ENCODE measurements around the gene QPCT. TPM values are rescaled to one million over a fixed set of nuclear protein-coding genes. Genes with fewer than 3 reads are reported as not detected.
A peak's percentile ranks its signal among the peaks of the same experiment; 100 is the strongest.

QPCT gene
- total RNA-seq, 1 donor from 2014 or later = 0.45 TPM

DNA sequence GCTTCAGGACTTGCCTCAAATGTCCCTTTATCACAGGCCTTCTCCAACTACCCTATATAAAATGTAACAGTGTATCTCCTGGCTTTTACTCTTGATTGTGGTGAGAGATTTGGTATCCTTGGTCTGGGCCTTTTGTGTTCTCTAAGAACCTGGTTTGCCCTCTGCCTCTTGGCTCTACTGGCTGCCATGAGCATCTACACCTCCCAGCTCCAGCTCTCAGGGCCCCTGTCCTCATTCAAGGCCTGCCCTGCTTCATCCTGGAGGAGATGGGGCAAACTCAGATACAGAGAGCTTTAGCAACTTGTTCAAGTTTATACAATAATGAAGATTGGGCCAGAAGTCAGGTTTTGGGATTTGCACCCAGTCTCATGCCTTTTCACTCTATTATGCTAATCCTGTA is 45.0 kb downstream of the QPCT start:
- TF ChIP-seq, protein P1, sequence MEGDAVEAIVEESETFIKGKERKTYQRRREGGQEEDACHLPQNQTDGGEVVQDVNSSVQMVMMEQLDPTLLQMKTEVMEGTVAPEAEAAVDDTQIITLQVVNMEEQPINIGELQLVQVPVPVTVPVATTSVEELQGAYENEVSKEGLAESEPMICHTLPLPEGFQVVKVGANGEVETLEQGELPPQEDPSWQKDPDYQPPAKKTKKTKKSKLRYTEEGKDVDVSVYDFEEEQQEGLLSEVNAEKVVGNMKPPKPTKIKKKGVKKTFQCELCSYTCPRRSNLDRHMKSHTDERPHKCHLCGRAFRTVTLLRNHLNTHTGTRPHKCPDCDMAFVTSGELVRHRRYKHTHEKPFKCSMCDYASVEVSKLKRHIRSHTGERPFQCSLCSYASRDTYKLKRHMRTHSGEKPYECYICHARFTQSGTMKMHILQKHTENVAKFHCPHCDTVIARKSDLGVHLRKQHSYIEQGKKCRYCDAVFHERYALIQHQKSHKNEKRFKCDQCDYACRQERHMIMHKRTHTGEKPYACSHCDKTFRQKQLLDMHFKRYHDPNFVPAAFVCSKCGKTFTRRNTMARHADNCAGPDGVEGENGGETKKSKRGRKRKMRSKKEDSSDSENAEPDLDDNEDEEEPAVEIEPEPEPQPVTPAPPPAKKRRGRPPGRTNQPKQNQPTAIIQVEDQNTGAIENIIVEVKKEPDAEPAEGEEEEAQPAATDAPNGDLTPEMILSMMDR (IDR thresholded peaks at IDR 0.05; ENCODE audit: unreplicated experiment) = no peak
- Mint-ChIP-seq H3K4me3 (no peak overlapping the region), H3K27me3 (ENCODE audit: low read depth) (no peaks in the 10 kb centered on the region), H3K9me3 (peaks cover 6% of the 10 kb centered on the region), H3K4me1 (peaks cover 9% of the 10 kb centered on the region), H3K36me3 (no peaks in the 10 kb centered on the region), H3K27ac (no peak overlapping the region)
- no peak for DNase-seq (ENCODE audit: low spot score in 2 of 2, unreplicated experiment in 2 of 2)

DNA sequence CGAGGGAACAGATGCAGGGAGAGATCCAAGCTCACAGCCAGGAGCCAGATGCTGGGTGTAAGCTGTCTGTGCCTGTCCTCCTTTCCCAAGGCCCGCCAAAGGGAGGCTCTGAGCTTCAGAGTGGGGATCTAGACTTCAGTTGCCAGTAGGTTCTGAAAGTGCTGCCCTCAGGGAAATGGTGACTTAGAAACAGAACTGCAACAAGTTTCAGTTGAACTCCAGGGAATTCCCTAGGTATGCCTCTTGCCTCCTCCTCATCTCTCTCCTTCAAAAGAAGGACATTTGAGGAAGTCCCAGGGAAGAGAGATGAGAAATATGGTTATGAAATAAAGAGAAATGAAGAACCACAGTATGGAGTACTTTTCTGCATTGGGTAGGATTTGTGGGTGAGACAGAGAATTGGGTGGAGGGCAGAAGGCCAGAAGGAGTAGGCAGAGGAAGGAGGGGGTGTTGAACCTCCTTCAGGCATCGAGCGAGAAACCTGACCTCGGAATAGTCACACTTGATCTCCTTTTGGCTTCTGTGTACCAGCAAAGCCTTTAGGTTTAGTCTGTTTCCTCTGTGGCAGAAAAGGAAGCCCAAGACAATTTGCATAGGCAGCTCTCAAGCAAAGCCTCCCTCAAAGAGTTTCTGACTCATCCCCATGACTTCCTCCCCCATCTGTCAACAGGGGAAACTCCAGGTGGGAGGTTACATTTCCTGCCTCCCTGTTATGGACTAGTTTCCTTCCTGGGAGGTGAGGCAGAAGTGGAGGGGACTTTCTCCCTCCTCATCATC is 45.7 kb downstream of the QPCT start:
- H3K4me3 Mint-ChIP-seq = no peak overlapping the region
- peaks cover 6% of the 10 kb centered on the region for H3K9me3 Mint-ChIP-seq
- no peak for DNase-seq (ENCODE audit: low spot score in 2 of 2, unreplicated experiment in 2 of 2)
- no peaks in the 10 kb centered on the region for H3K27me3 Mint-ChIP-seq (ENCODE audit: low read depth)
- H3K27ac Mint-ChIP-seq = peak overlapping the region; percentile 18
- H3K36me3 Mint-ChIP-seq = no peaks in the 10 kb centered on the region
- TF ChIP-seq, protein P1 (IDR thresholded peaks at IDR 0.05; ENCODE audit: unreplicated experiment) = no peak
- peaks cover 9% of the 10 kb centered on the region for H3K4me1 Mint-ChIP-seq

DNA sequence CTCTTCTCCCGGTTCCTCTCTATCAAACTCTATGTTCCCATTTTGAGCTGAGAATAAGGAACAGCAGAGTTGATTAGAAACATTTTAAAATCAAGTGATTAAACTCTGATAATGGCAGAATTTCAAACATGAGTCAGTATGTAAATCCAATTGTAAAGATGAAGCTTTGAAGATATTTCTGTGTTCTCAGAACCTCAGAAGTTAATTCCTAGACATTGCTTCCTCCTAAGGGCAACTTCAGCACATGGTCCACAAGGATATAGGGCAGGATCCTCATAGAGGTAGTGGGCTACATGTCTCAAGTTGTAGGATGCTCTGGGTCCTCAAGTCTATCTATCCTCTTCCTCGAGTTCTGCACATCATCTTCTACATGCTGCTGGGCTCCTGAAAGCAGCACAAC is 46.3 kb downstream of the QPCT start:
- H3K27me3 Mint-ChIP-seq (ENCODE audit: low read depth) = no peaks in the 10 kb centered on the region
- peak overlapping the region; percentile 18 for H3K27ac Mint-ChIP-seq
- no peak overlapping the region for H3K4me3 Mint-ChIP-seq
- no peak for DNase-seq (ENCODE audit: low spot score in 2 of 2, unreplicated experiment in 2 of 2)
- H3K36me3 Mint-ChIP-seq = no peaks in the 10 kb centered on the region
- TF ChIP-seq, protein P1 (IDR thresholded peaks at IDR 0.05; ENCODE audit: unreplicated experiment) = no peak
- H3K4me1 Mint-ChIP-seq = peaks cover 10% of the 10 kb centered on the region
- H3K9me3 Mint-ChIP-seq = peaks cover 6% of the 10 kb centered on the region

DNA sequence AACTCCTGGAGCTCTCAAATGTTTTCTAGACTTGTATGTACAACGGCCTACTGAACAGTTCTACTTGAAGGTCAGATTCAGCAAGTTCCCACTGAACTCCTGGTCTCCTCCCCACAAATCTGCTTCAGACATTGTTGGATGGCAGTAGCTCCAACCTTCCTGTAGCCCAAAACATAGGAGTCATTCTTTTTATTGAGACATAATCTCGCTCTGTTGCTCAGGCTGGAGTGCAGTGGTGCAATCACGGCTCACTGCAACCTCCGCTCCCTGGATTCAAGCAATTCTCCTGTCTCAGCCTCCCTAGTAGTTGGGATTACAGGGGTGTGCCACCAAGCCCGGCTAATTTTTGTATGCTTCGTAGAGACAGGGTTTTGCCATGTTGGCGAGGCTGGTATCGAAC is 47.3 kb downstream of the QPCT start:
- no peaks in the 10 kb centered on the region for H3K27me3 Mint-ChIP-seq (ENCODE audit: low read depth)
- H3K27ac Mint-ChIP-seq = no peak overlapping the region
- H3K36me3 Mint-ChIP-seq = no peaks in the 10 kb centered on the region
- TF ChIP-seq, protein P1 (IDR thresholded peaks at IDR 0.05; ENCODE audit: unreplicated experiment) = no peak
- H3K4me3 Mint-ChIP-seq = no peak overlapping the region
- no peak for DNase-seq (ENCODE audit: low spot score in 2 of 2, unreplicated experiment in 2 of 2)
- peaks cover 6% of the 10 kb centered on the region for H3K9me3 Mint-ChIP-seq
- H3K4me1 Mint-ChIP-seq = peaks cover 14% of the 10 kb centered on the region

DNA sequence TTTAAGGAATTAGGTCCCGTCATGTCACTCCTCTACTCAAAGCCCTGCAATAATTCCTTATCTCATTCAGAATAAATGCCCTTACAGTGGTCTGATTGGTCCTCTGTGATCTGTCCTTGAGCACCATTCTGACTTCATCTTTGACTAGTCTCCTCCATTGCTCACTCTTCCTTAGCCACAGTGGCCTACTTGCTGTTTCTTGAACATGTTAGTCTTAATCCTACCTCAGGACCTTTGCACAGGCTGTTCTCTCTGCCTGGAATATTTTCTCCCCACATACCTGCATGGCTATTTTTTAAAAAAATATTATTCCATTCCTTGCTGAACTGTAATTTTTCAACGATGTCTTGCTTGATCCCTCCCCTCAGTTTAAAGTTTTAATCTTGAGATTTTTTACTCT is 48.0 kb downstream of the QPCT start:
- H3K27me3 Mint-ChIP-seq (ENCODE audit: low read depth) = no peaks in the 10 kb centered on the region
- no peaks in the 10 kb centered on the region for H3K36me3 Mint-ChIP-seq
- H3K9me3 Mint-ChIP-seq = peaks cover 6% of the 10 kb centered on the region
- no peak overlapping the region for H3K27ac Mint-ChIP-seq
- TF ChIP-seq, protein P1 (IDR thresholded peaks at IDR 0.05; ENCODE audit: unreplicated experiment) = no peak
- DNase-seq (ENCODE audit: low spot score in 2 of 2, unreplicated experiment in 2 of 2) = no peak
- H3K4me3 Mint-ChIP-seq = no peak overlapping the region
- H3K4me1 Mint-ChIP-seq = peaks cover 14% of the 10 kb centered on the region
